T-helper 9 cell (primary cell): ENCODE results near the gene RPS6KA4.
"Not testable (repeated sequence)": the region's sequence is repeated elsewhere in the genome, so short reads cannot be mapped to it uniquely, and the experiment has no call there.

ENCODE experiments used
- DNase-seq: peaks from one replicate; pipeline ENCODE4 v3.0.0-alpha.2; 2020

The RPS6KA4 gene

DNA sequence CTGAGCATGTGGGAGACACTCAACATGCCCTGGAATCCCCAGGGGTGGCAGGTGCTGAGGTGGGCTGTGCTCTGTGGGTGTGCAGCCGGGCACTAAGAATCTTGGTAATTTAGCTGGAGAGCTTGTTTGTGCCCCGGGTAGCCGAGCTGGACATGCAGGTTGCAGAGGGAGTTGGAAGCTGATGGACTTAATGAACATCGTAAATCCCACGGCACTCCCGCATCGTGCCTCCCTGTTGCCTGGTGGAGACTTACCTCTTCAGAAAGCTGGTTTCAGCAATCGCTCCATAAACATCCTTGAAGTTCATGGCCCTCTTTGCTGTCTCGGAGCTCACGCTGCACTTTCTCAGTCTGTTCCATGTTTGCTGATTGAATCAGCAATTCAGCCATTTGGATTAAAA lies 29.9 kb downstream of the RPS6KA4 start:
- no peak for DNase-seq

DNA sequence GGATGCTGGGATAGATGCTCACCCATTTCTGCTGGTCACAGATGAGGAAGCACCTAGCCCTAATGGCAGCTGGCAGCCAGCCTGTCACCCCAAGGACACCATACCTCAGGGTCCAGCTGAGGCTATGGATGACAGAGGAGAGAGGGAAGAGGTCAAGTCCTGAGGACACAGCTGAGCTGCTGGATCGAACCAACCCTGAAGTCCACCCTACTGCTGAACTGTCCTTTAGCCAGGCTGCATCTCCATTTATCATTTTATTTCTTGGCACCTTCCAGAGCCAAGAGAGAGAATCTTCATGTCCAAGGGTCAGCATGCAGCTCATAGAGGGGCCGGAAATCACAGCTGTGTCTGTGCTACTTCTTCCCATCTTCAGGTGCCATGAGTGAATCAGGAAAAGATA lies 30.9 kb downstream of the RPS6KA4 start:
- no peak for DNase-seq

GRCh38 chr11:64390558-64390957 lies 31.6 kb downstream of the RPS6KA4 start:
- no peak for DNase-seq

GRCh38 chr11:64391839-64392238 lies 32.9 kb downstream of the RPS6KA4 start:
- no peak for DNase-seq

- DNase-seq, result no peak
Observed at GRCh38 chr11:64395545-64396078, 36.6 kb downstream of the RPS6KA4 start.

- no peak for DNase-seq
Observed at GRCh38 chr11:64396079-64396591, 37.2 kb downstream of the RPS6KA4 start.

- no peak for DNase-seq
Observed at GRCh38 chr11:64400102-64400501, 41.1 kb downstream of the RPS6KA4 start.

DNA sequence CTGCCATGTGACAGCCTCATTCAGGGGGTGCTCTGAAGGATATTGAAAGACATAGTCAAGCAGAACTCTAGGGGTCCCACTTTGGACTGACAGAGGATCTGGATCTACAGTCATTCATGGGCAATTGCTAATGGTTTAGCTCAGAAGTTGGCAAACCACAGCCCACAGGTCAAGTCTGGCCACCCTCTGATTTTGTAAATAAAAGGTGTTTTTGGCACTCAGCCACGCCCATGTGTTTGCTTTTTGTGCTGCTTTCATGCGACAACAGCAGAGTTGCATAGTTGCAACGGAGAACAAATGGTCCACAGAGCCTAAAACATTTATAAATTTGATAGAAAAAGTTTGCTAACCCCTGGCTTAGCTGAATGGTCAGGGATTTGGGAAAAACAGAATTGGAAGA lies 41.7 kb downstream of the RPS6KA4 start:
- DNase-seq, result no peak

GRCh38 chr11:64401775-64402174 lies 42.8 kb downstream of the RPS6KA4 start:
- DNase-seq, result no peak

DNA sequence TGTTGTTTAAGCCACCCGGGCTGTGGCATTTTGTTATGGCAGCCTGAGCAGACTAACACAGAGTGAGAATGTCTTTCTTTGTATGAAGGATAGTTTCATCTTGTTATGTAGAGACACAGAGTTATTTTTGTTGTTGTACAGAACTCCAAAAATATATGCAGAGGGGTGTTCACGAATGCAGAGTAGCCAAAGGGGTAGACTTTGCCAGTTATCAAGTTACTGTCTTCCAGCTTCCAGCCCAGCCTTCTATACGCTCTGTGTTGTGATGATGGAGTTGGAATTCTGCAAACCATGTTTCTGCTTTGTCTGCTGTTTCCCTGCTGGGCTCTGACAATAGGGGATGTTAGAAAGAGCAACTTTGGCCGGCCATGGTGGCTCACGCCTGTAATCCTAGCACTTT lies 44.1 kb downstream of the RPS6KA4 start:
- no peak for DNase-seq

GRCh38 chr11:64406221-64406946 lies 47.4 kb downstream of the RPS6KA4 start:
- no peak for DNase-seq

- no peak for DNase-seq
Observed at GRCh38 chr11:64407221-64407620, 48.3 kb downstream of the RPS6KA4 start.

GRCh38 chr11:64407630-64408029 lies 48.7 kb downstream of the RPS6KA4 start:
- no peak for DNase-seq

- DNase-seq, result no peak
Observed at GRCh38 chr11:64409278-64409677, 50.3 kb downstream of the RPS6KA4 start.

- no peak for DNase-seq
Observed at GRCh38 chr11:64409707-64410403, 50.9 kb downstream of the RPS6KA4 start.

DNA sequence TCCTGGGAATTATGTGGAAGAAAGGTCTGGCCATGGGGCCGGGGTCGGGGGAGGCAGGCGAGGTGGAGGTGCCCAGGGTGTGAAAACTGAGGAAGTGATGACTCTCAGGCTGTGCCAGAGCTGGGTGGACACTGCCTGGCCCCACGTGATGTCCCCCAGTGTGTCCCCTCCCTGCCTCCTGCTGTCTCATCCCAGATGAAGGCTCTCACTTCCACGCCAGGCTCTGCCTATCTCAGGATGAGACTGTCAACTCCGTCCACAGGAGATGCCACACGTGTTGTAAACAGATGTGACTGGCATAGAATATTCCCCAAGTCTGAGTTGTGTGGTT lies 51.4 kb downstream of the RPS6KA4 start:
- DNase-seq, result no peak

DNA sequence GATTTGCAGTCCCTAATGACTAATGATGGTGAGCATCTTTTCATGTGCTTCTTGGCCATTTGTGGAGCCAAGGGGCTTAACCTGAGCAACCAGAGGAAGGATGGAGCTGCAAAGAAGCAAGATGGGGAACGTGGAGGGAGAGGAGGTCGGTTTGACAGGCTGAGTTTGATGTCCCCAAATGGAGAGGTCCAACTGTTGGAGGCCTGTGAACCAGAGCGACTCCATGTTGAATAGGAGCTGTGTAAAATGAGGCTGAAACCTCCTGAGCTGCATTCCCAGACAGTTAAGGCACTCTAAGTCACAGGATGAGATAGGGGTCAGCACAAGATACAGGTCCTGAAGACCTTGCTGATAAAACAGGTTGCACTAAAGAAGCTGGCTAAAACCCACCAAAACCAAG lies 54.5 kb downstream of the RPS6KA4 start:
- no peak for DNase-seq

DNA sequence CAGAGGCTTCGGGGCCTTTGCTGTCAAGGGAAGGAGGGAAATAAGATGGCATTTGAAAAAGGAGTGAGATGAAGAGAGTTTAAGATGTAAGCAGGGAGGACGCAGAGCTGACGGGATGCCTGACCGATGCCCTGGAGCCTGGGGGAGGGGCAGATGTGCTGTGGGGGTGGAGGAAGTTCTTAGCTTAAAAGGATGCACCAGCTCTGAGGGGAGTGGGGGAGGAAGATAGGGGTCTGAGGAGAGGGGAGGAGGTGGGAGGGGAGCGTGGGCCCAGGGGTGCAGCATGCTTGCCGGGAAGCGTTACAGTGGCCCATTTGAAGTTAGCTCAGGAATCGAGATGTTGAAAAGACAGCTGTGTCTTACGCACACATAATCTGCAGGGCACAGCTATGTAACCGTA lies 56.3 kb downstream of the RPS6KA4 start:
- no peak for DNase-seq

- DNase-seq, result no peak
Observed at GRCh38 chr11:64415996-64416728, 57.2 kb downstream of the RPS6KA4 start.

DNA sequence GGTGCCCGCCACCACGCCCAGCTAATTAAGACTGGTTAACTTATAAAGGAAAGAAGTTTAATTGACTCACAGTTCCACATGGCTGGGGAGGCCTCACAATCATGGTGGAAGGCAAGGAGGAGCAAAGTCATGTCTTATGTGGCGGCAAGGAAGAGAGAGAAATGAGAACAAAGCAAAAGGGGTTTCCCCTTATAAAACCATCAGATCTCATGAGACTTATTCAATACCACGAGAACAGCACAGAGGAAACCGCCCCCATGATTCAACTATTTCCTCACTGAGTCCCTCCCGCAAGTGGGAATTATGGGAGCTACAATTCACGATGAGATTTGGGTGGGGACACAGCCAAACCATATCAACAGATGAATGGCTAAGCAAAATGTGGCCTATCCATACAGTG lies 59.3 kb downstream of the RPS6KA4 start:
- DNase-seq, result not testable (repeated sequence)

DNA sequence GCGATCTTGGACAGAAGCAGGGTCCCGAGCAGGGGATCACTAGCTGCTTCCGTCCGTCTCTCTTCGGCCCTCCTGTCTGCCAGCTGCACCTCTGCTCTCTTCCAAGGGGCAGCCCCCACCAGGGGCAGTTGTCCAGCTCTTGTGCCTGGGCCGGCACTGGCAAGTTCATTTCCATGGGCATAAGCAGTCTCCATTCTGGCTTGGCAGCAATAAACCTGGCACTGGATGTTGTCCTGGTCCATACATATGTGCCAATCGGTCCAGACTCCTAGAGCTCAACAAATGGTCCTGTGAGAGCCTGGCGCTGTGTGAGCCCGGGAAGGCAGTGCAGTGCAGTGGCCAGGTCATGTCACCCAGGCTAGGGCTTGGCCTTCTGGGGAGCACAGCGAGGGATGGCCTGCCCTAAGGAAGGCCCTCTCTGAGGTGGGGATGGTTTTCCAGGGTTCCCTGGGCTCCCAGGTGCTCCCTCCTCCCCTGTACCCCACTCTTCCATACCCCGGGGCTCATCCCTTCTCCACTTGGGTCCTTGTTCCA lies 60.4 kb downstream of the RPS6KA4 start:
- no peak for DNase-seq

- DNase-seq, result no peak
Observed at GRCh38 chr11:64419818-64420485, 61.0 kb downstream of the RPS6KA4 start.
